ENCODE measurements around the gene ABCC8. TPM values are rescaled to one million over a fixed set of nuclear protein-coding genes. Genes with fewer than 3 reads are reported as not detected.

ABCC8 gene
- total and polyA plus RNA-seq, 9 of the 15 experiments (the other 6 are each of a cell fraction or from before 2014, with no cell fraction given) = not detected

GRCh38 chr11:17378655-17379054 is 98.0 kb downstream of the ABCC8 start:
- no peak overlapping the region for H3K27ac ChIP-seq (ENCODE audit: extremely low read depth, low read depth, low read length)
- H3K36me3 ChIP-seq (ENCODE audit: control insufficient read depth, insufficient read depth, low read length) = peaks cover 70% of the 10 kb centered on the region; the same call in 2 of the 3 replicates
- in situ Hi-C loops (cut with MboI) (no loop called here), intact Hi-C loops (cut with micrococcal nuclease) (no loop called here)
- H3K27me3 ChIP-seq (ENCODE audit: control insufficient read depth in 2 of 2, insufficient read depth in 2 of 2, low read length in 2 of 2) = no peaks in the 10 kb centered on the region
- ChIA-PET POLR2A (interaction anchor here (1.0 kb wide), 1 partner anchor 18 kb away, joined by 6 read pairs; no protein-coding TSS in a partner anchor), CTCF (ENCODE audit: low intra/inter-chr PET ratio) (no interaction called here)
- H3K4me2 ChIP-seq (ENCODE audit: insufficient read depth, low read length) = no peak overlapping the region
- 58% methylated on average over 2 of the region's 2 CpGs for WGBS (ENCODE audit: insufficient coverage, low coverage, missing lambda C conversion rate)
- no peaks in the 10 kb centered on the region for H3K79me2 ChIP-seq (ENCODE audit: control insufficient read depth, insufficient read depth, low read length)
- no peak overlapping the region for H3K4me3 ChIP-seq
- no peaks in the 10 kb centered on the region for H4K20me1 ChIP-seq (replicated peaks; ENCODE audit: control insufficient read depth, insufficient read depth, low read length)
- H3K9me3 ChIP-seq (replicated peaks; ENCODE audit: control insufficient read depth, insufficient read depth, low read depth, low read length) = no peaks in the 10 kb centered on the region
- H3K4me1 ChIP-seq (replicated peaks in 1 of 2; ENCODE audit: control insufficient read depth in 2 of 2, insufficient read depth in 2 of 2, low read length in 2 of 2) = no peaks in the 10 kb centered on the region
- no peak overlapping the region for H3K9ac ChIP-seq (ENCODE audit: insufficient read depth in 1 of 2, low read depth in 2 of 2, low read length in 2 of 2)
- BruUV-seq (replicated peaks) = TSS peak; percentile 4
- H2AFZ ChIP-seq (ENCODE audit: low read depth, low read length) = no peak overlapping the region
- ATAC-seq = no peak
- no peak for FAIRE-seq
- no peak for DNase-seq (ENCODE audit: extremely low read depth in 1 of 4, low spot score in 3 of 4)
- no peaks in the 10 kb centered on the region for H3K9me1 ChIP-seq (ENCODE audit: control insufficient read depth, insufficient read depth, low read length)
- no peak for TF ChIP-seq MGA (IDR thresholded peaks at IDR 0.05)
- no peak for TF ChIP-seq FOXJ2 (tag; IDR thresholded peaks at IDR 0.05)
- TF ChIP-seq, protein P1, sequence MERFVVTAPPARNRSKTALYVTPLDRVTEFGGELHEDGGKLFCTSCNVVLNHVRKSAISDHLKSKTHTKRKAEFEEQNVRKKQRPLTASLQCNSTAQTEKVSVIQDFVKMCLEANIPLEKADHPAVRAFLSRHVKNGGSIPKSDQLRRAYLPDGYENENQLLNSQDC (CRISPR knock-in tag; IDR thresholded peaks at IDR 0.05) = no peak
- TF ChIP-seq, protein P2, sequence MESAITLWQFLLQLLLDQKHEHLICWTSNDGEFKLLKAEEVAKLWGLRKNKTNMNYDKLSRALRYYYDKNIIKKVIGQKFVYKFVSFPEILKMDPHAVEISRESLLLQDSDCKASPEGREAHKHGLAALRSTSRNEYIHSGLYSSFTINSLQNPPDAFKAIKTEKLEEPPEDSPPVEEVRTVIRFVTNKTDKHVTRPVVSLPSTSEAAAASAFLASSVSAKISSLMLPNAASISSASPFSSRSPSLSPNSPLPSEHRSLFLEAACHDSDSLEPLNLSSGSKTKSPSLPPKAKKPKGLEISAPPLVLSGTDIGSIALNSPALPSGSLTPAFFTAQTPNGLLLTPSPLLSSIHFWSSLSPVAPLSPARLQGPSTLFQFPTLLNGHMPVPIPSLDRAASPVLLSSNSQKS (CRISPR knock-in tag; IDR thresholded peaks at IDR 0.05) = no peak
- no peak for TF ChIP-seq NELFE (IDR thresholded peaks at IDR 0.05; ENCODE audit: insufficient read depth, insufficient read length)
- no peak for TF ChIP-seq MCM2 (IDR thresholded peaks at IDR 0.05; ENCODE audit: low read depth)
- TF ChIP-seq TGIF2 (CRISPR knock-in tag; IDR thresholded peaks at IDR 0.05) = no peak
- no peak for TF ChIP-seq ATF2 (CRISPR knock-in tag; IDR thresholded peaks at IDR 0.05)
